Neural progenitor cell (in vitro differentiated cells): Measurements from ENCODE around the gene KIR3DL3. TPM values are rescaled to one million over a fixed set of nuclear protein-coding genes. Genes with fewer than 3 reads are reported as not detected.

Source experiments
- DNase-seq: peaks from one replicate; pipeline ENCODE4 v3.0.0-alpha.2; 2016; ENCODE audit warnings: low spot score
- H2AFZ ChIP-seq: fragments of 200-600 bp; sonication (generic); replicated peaks from 2 replicates; pipeline ENCODE4 v1.6.1; 2016; ENCODE audit warnings: antibody characterized with exemption
- H3F3A ChIP-seq: fragments of 200-600 bp; sonication (generic); 2 replicates; pipeline ENCODE4 v1.6.1; 2016; ENCODE audit warnings: antibody characterized with exemption, low read depth
- H3K27ac ChIP-seq: fragments of 200-600 bp; sonication (generic); 2 replicates; pipeline ENCODE4 v1.5.1; 2016; ENCODE audit warnings: mild to moderate bottlenecking
- H3K27me3 ChIP-seq: fragments of 200-600 bp; sonication (generic); 2 replicates; pipeline ENCODE4 v1.6.1; 2016; ENCODE audit warnings: mild to moderate bottlenecking, moderate library complexity
- H3K36me3 ChIP-seq: fragments of 200-600 bp; sonication (generic); 2 replicates; pipeline ENCODE4 v1.5.1; 2016
- H3K4me1 ChIP-seq: fragments of 200-600 bp; sonication (generic); 2 replicates; pipeline ENCODE4 v1.6.1; 2016; ENCODE audit warnings: mixed run types
- H3K4me2 ChIP-seq: fragments of 200-600 bp; sonication (generic); 2 replicates; pipeline ENCODE4 v1.6.1; 2016
- H3K4me3 ChIP-seq: fragments of 200-600 bp; sonication (generic); 2 replicates; pipeline ENCODE4 v1.5.1; 2016
- H3K79me2 ChIP-seq: fragments of 200-600 bp; sonication (generic); 2 replicates; pipeline ENCODE4 v1.6.1; 2016; ENCODE audit warnings: low read depth
- H3K9ac ChIP-seq: fragments of 200-600 bp; sonication (generic); 2 replicates; pipeline ENCODE4 v1.6.1; 2016
- H3K9me3 ChIP-seq: fragments of 200-600 bp; sonication (generic); 2 replicates; pipeline ENCODE4 v1.5.1; 2016; ENCODE audit warnings: low read depth
- H4K20me1 ChIP-seq: fragments of 200-600 bp; sonication (generic); 2 replicates; pipeline ENCODE4 v1.6.1; 2016; ENCODE audit warnings: low read depth
- H3K27ac Mint-ChIP-seq: 3 replicates; pipeline ENCODE4 v1.8.0; 2021; ENCODE audit warnings: mixed read lengths
- H3K27me3 Mint-ChIP-seq: 2 replicates; pipeline ENCODE4 v1.8.0; 2022; ENCODE audit warnings: low read depth, mild to moderate bottlenecking, inconsistent platforms, moderate library complexity, mixed read lengths; ENCODE audit not compliant: insufficient read depth
- H3K36me3 Mint-ChIP-seq: 3 replicates; pipeline ENCODE4 v1.8.0; 2021; ENCODE audit warnings: mixed read lengths
- H3K4me1 Mint-ChIP-seq: 3 replicates; pipeline ENCODE4 v1.8.0; 2021; ENCODE audit warnings: mixed read lengths
- H3K4me3 Mint-ChIP-seq: 3 replicates; pipeline ENCODE4 v1.8.0; 2021; ENCODE audit warnings: mild to moderate bottlenecking, moderate library complexity, mixed read lengths
- H3K9me3 Mint-ChIP-seq: 3 replicates; pipeline ENCODE4 v1.8.0; 2020; ENCODE audit warnings: mixed read lengths
- CTCF ChIP-seq: fragments of 200-600 bp; sonication (generic); IDR thresholded peaks from 2 replicates; pipeline ENCODE4 v1.5.1; 2017; ENCODE audit warnings: antibody characterized with exemption, mild to moderate bottlenecking
- EZH2 ChIP-seq: fragments of 200-600 bp; sonication (generic); IDR thresholded peaks from 2 replicates; pipeline ENCODE4 v1.6.1; 2017; ENCODE audit warnings: antibody characterized with exemption, mild to moderate bottlenecking, moderate library complexity
- EZH2phosphoT487 ChIP-seq: fragments of 200-600 bp; sonication (generic); IDR thresholded peaks from 2 replicates; pipeline ENCODE4 v1.6.1; 2017; ENCODE audit warnings: antibody characterized with exemption
- total RNA-seq: library from RNA; depleted of rRNA; stranded (reverse); fragments of >200 nt; gene quantifications from 2 replicates; pipeline ENCODE4 v1.2.3, GENCODE V29; 2015; ENCODE audit warnings: low replicate concordance

The KIR3DL3 gene
- total RNA-seq, 1 donor from 2014 or later, result not detected

- Histone ChIP-seq H3K4me2 (no peak overlapping the region), H3K4me3 (no peak overlapping the region), H3K79me2 (no peaks in the 10 kb centered on the region), H3K36me3 (no peaks in the 10 kb centered on the region), H3F3A (no peaks in the 10 kb centered on the region), H3K4me1 (no peaks in the 10 kb centered on the region), H3K27ac (no peak overlapping the region), H3K9me3 (peaks cover 7% of the 10 kb centered on the region), H3K27me3 (no peaks in the 10 kb centered on the region), H3K9ac (no peak overlapping the region), H2AFZ (no peak overlapping the region), H4K20me1 (no peaks in the 10 kb centered on the region)
- Mint-ChIP-seq H3K27me3 (no peaks in the 10 kb centered on the region), H3K4me3 (no peak overlapping the region), H3K4me1 (no peaks in the 10 kb centered on the region), H3K27ac (no peak overlapping the region), H3K9me3 (peaks cover 8% of the 10 kb centered on the region), H3K36me3 (no peaks in the 10 kb centered on the region)
- no peak for TF ChIP-seq EZH2
- no peak for TF ChIP-seq CTCF
- no peak for TF ChIP-seq EZH2phosphoT487
- DNase-seq, result no peak
Measured at GRCh38 chr19:54682306-54682856, 41.9 kb upstream of the KIR3DL3 start.

- no peaks in the 10 kb centered on the region for H3K36me3 ChIP-seq
- no peaks in the 10 kb centered on the region for H4K20me1 ChIP-seq
- no peaks in the 10 kb centered on the region for H3K79me2 ChIP-seq
- no peaks in the 10 kb centered on the region for H3K4me1 ChIP-seq
- no peaks in the 10 kb centered on the region for H3K27me3 ChIP-seq
- no peak overlapping the region for H3K4me2 ChIP-seq
- TF ChIP-seq EZH2 (no peak), CTCF (no peak), EZH2phosphoT487 (no peak)
- H3K27me3 Mint-ChIP-seq, result no peaks in the 10 kb centered on the region
- H3F3A ChIP-seq, result no peaks in the 10 kb centered on the region
- H3K4me3 ChIP-seq, result no peak overlapping the region
- DNase-seq, result peak; percentile 53
- H3K4me3 Mint-ChIP-seq, result no peak overlapping the region
- H2AFZ ChIP-seq, result no peak overlapping the region
- no peaks in the 10 kb centered on the region for H3K36me3 Mint-ChIP-seq
- H3K9ac ChIP-seq, result no peak overlapping the region
- no peak overlapping the region for H3K27ac Mint-ChIP-seq
- H3K27ac ChIP-seq, result no peak overlapping the region
- H3K9me3 ChIP-seq, result peaks cover 10% of the 10 kb centered on the region
- peaks cover 8% of the 10 kb centered on the region for H3K9me3 Mint-ChIP-seq
- H3K4me1 Mint-ChIP-seq, result no peaks in the 10 kb centered on the region
Measured at GRCh38 chr19:54684527-54684926, 39.7 kb upstream of the KIR3DL3 start.

GRCh38 chr19:54691582-54692297, 32.5 kb upstream of the KIR3DL3 start:
- H3K27ac Mint-ChIP-seq, result no peak overlapping the region
- H3K9me3 Mint-ChIP-seq, result peaks cover 36% of the 10 kb centered on the region
- Histone ChIP-seq H3K27me3 (no peaks in the 10 kb centered on the region), H3F3A (no peaks in the 10 kb centered on the region), H3K4me1 (no peaks in the 10 kb centered on the region), H2AFZ (no peak overlapping the region), H4K20me1 (no peaks in the 10 kb centered on the region), H3K4me3 (no peak overlapping the region), H3K36me3 (no peaks in the 10 kb centered on the region), H3K4me2 (no peak overlapping the region), H3K27ac (no peak overlapping the region), H3K79me2 (no peaks in the 10 kb centered on the region), H3K9me3 (peaks cover 9% of the 10 kb centered on the region), H3K9ac (no peak overlapping the region)
- no peak for DNase-seq
- H3K4me3 Mint-ChIP-seq, result no peak overlapping the region
- H3K27me3 Mint-ChIP-seq, result no peaks in the 10 kb centered on the region
- H3K36me3 Mint-ChIP-seq, result no peaks in the 10 kb centered on the region
- no peaks in the 10 kb centered on the region for H3K4me1 Mint-ChIP-seq
- no peak for TF ChIP-seq EZH2
- no peak for TF ChIP-seq EZH2phosphoT487
- TF ChIP-seq CTCF, result no peak
